Measurements from ENCODE around the gene PM20D2. TPM values are rescaled to one million over a fixed set of nuclear protein-coding genes. Genes with fewer than 3 reads are reported as not detected.
A peak's percentile ranks its signal among the peaks of the same experiment; 100 is the strongest.

Gene PM20D2
- total and polyA plus RNA-seq, 2 of the 13 experiments (the other 11 are each of a cell fraction or from before 2014, with no cell fraction given), result 13.3 to 26.3 TPM

- TF ChIP-seq ARID3A (IDR thresholded peaks at IDR 0.05; ENCODE audit: low read depth, low read length) (no peak), ZNF24 (IDR thresholded peaks at IDR 0.05) (no peak), SIX1 (CRISPR knock-in tag; IDR thresholded peaks at IDR 0.05; ENCODE audit: borderline replicate concordance) (0 out of 2 replicates have a peak, but pooled peaks have one; percentile 14), ZBTB49 (CRISPR knock-in tag; IDR thresholded peaks at IDR 0.05; ENCODE audit: borderline replicate concordance) (no peak), NFYC (CRISPR knock-in tag; IDR thresholded peaks at IDR 0.05) (no peak), ZBTB1 (CRISPR knock-in tag; IDR thresholded peaks at IDR 0.05; ENCODE audit: borderline replicate concordance) (no peak), ATF7 (IDR thresholded peaks at IDR 0.05) (no peak), ATF7 (CRISPR knock-in tag; IDR thresholded peaks at IDR 0.05) (no peak), SOX5 (CRISPR knock-in tag; IDR thresholded peaks at IDR 0.05; ENCODE audit: borderline replicate concordance) (no peak), ZNF225 (CRISPR knock-in tag; IDR thresholded peaks at IDR 0.05) (peak; percentile 63; the same call in 1 of the 2 replicates), ZNF557 (CRISPR knock-in tag; IDR thresholded peaks at IDR 0.05) (no peak), ZNF281 (CRISPR knock-in tag; IDR thresholded peaks at IDR 0.05; ENCODE audit: borderline replicate concordance) (peak; percentile 48; the same call in 1 of the 2 replicates), HIC2 (CRISPR knock-in tag; IDR thresholded peaks at IDR 0.05; ENCODE audit: low read depth) (no peak; the same call in none of the 2 replicates), PAF1 (CRISPR knock-in tag; IDR thresholded peaks at IDR 0.05) (no peak), ZBTB37 (CRISPR knock-in tag; IDR thresholded peaks at IDR 0.05) (no peak)
Observed at GRCh38 chr6:89145956-89146717, at the start of gene PM20D2 (continued).

Data from HepG2 (cell line).